HuH-7 (cell line): ENCODE results near the gene ABHD17B.
"Not testable (repeated sequence)": the region's sequence is repeated elsewhere in the genome, so short reads cannot be mapped to it uniquely, and the experiment has no call there.

Experiments
- DNase-seq: peaks from one replicate; pipeline ENCODE4 v3.0.0; 2011; ENCODE audit warnings: low spot score

Gene ABHD17B

GRCh38 chr9:71911061-71911907 lies at the start of gene ABHD17B, which contains the start of gene C9orf85:
Gene ABHD17B, minus strand, starts transcription at chr9:71911193. Its CDS starts 36,113 bp downstream, at chr9:71875080.
Gene C9orf85, plus strand, starts transcription at chr9:71911639. Its CDS starts 96 bp downstream, at chr9:71911735.
- peak; percentile 94 for DNase-seq

- no peak for DNase-seq
Measured at GRCh38 chr9:71955300-71955915, 44.4 kb upstream of the ABHD17B start.

GRCh38 chr9:71954652-71955051 lies 43.7 kb upstream of the ABHD17B start:
- DNase-seq = not testable (repeated sequence)

GRCh38 chr9:71944754-71945375 lies 33.9 kb upstream of the ABHD17B start:
- DNase-seq = no peak

- DNase-seq = no peak
Measured at GRCh38 chr9:71941998-71942567, 31.1 kb upstream of the ABHD17B start.

GRCh38 chr9:71941060-71941568 lies 30.1 kb upstream of the ABHD17B start:
- no peak for DNase-seq

- DNase-seq = no peak
Measured at GRCh38 chr9:71937898-71938297, 26.9 kb upstream of the ABHD17B start.

- DNase-seq = no peak
Measured at GRCh38 chr9:71937070-71937625, 26.2 kb upstream of the ABHD17B start.

GRCh38 chr9:71936066-71936465 lies 25.1 kb upstream of the ABHD17B start:
- DNase-seq = no peak

GRCh38 chr9:71931166-71931565 lies 20.2 kb upstream of the ABHD17B start:
- DNase-seq = no peak

GRCh38 chr9:71929791-71930440 lies 18.9 kb upstream of the ABHD17B start:
- DNase-seq = no peak

GRCh38 chr9:71929223-71929622 lies 18.2 kb upstream of the ABHD17B start:
- DNase-seq = no peak

GRCh38 chr9:71928806-71929205 lies 17.8 kb upstream of the ABHD17B start:
- DNase-seq = no peak

GRCh38 chr9:71928376-71928775 lies 17.4 kb upstream of the ABHD17B start:
- no peak for DNase-seq

GRCh38 chr9:71925834-71926233 lies 14.8 kb upstream of the ABHD17B start:
- DNase-seq = no peak

GRCh38 chr9:71924576-71924975 lies 13.6 kb upstream of the ABHD17B start:
- no peak for DNase-seq

GRCh38 chr9:71921190-71921814 lies 10.3 kb upstream of the ABHD17B start:
- no peak for DNase-seq

GRCh38 chr9:71920456-71921189 lies 9.6 kb upstream of the ABHD17B start:
- no peak for DNase-seq

GRCh38 chr9:71918419-71918818 lies 7.4 kb upstream of the ABHD17B start:
- no peak for DNase-seq

GRCh38 chr9:71916834-71917534 lies 6.0 kb upstream of the ABHD17B start:
- no peak for DNase-seq
